ENCODE data around the gene GMDS. TPM values are rescaled to one million over a fixed set of nuclear protein-coding genes. Genes with fewer than 3 reads are reported as not detected.
A peak's percentile ranks its signal among the peaks of the same experiment; 100 is the strongest.

Gene GMDS
- total RNA-seq, 2 experiments from 2014 or later = 13.9 to 16.4 TPM

GRCh38 chr6:2111162-2111677 is 134.2 kb downstream of the GMDS start:
- H3K27me3 Mint-ChIP-seq = no peaks in the 10 kb centered on the region
- Histone ChIP-seq H3K4me3 (ENCODE audit: low read length) (no peak overlapping the region), H3K27ac (ENCODE audit: low read depth in 1 of 2, low read length in 2 of 2) (no peak overlapping the region), H3K4me1 (ENCODE audit: insufficient read depth, low read length) (no peaks in the 10 kb centered on the region), H3K27me3 (ENCODE audit: control insufficient read depth in 1 of 2, insufficient read depth in 2 of 2, low read length in 2 of 2) (no peaks in the 10 kb centered on the region), H3K9me3 (ENCODE audit: control insufficient read depth in 1 of 2, insufficient read depth in 1 of 2, low read length in 2 of 2) (no peaks in the 10 kb centered on the region), H3K36me3 (ENCODE audit: insufficient read depth, low read length) (no peaks in the 10 kb centered on the region)
- peak in 1 of 14 experiments; percentile 18 for DNase-seq
- intact Hi-C loops (cut with DNase I, micrococcal nuclease) = no loop called here
- ChIA-PET CTCF (no interaction called here), POLR2A (no interaction called here)
- no peaks in the 10 kb centered on the region for H3K9me3 Mint-ChIP-seq
- H3K27ac Mint-ChIP-seq = no peak overlapping the region
- no peak for ATAC-seq (ENCODE audit: poor library complexity)
- no peak for TF ChIP-seq CTCF (IDR thresholded peaks at IDR 0.05)
- H3K4me1 Mint-ChIP-seq (ENCODE audit: low read depth) = peaks cover 14% of the 10 kb centered on the region
- no peak overlapping the region for H3K4me3 Mint-ChIP-seq
- H3K36me3 Mint-ChIP-seq (ENCODE audit: low read depth) = no peaks in the 10 kb centered on the region

DNA sequence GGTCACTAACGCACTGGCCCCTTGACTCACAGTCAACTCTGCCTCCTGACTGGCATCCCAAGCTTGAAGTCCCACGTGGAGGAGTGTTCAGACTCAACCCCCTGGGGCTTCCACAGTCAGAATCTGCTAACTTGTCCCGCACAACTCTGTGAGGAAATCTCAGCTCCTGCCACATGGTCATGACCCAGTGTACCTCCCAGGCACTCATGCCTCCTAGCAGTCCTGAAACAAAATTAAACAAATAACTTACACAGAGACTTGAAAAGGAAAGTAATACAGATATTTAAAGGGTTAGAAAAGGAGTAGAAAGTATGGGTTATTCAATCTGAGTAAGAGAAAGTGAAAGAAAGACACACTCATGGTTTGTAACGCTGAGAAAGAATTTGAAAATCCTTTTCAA is 134.9 kb downstream of the GMDS start:
- Mint-ChIP-seq H3K4me3 (no peak overlapping the region), H3K27me3 (no peaks in the 10 kb centered on the region), H3K36me3 (ENCODE audit: low read depth) (no peaks in the 10 kb centered on the region), H3K27ac (no peak overlapping the region), H3K4me1 (ENCODE audit: low read depth) (peaks cover 14% of the 10 kb centered on the region), H3K9me3 (no peaks in the 10 kb centered on the region)
- Histone ChIP-seq H3K27ac (ENCODE audit: low read depth in 1 of 2, low read length in 2 of 2) (no peak overlapping the region), H3K27me3 (ENCODE audit: control insufficient read depth in 1 of 2, insufficient read depth in 2 of 2, low read length in 2 of 2) (no peaks in the 10 kb centered on the region), H3K4me3 (ENCODE audit: low read length) (no peak overlapping the region), H3K4me1 (ENCODE audit: insufficient read depth, low read length) (no peaks in the 10 kb centered on the region), H3K9me3 (ENCODE audit: control insufficient read depth in 1 of 2, insufficient read depth in 1 of 2, low read length in 2 of 2) (no peaks in the 10 kb centered on the region), H3K36me3 (ENCODE audit: insufficient read depth, low read length) (no peaks in the 10 kb centered on the region)
- ATAC-seq (ENCODE audit: poor library complexity) = no peak
- DNase-seq = no peak
- no peak for TF ChIP-seq CTCF (IDR thresholded peaks at IDR 0.05)
- intact Hi-C loops (cut with DNase I, micrococcal nuclease) = no loop called here
- ChIA-PET CTCF (interaction anchor here (0.6 kb wide), 1 partner anchor 40 kb away, joined by 3 read pairs; no protein-coding TSS in a partner anchor), POLR2A (no interaction called here)

DNA sequence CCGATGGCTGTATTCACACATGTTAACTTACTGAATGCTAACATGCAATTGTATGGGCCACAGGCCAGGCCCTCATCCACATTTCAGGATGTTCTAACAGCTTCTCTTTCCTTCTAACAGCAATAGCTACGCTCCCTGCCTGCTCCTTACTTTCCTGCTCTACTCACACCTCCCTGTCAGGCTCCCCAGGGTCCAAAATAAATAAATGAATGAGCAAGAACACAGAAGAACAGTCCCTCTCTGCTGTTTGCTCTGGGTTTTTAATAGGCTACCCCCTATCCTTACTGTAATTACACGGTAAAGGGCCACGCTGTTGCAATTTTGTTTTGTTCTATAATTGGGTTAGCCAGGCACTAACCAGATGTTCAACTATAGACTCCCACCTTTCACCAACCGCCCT is 135.6 kb downstream of the GMDS start:
- H3K4me1 Mint-ChIP-seq (ENCODE audit: low read depth) = peaks cover 14% of the 10 kb centered on the region
- H3K4me3 Mint-ChIP-seq = no peak overlapping the region
- CTCF ChIA-PET = interaction anchor here (0.6 kb wide), 1 partner anchor 41 kb away, joined by 3 read pairs; no protein-coding TSS in a partner anchor
- no peak overlapping the region for H3K27ac Mint-ChIP-seq
- no peaks in the 10 kb centered on the region for H3K27me3 Mint-ChIP-seq
- Histone ChIP-seq H3K4me1 (ENCODE audit: insufficient read depth, low read length) (no peaks in the 10 kb centered on the region), H3K4me3 (ENCODE audit: low read length) (no peak overlapping the region), H3K27me3 (ENCODE audit: control insufficient read depth in 1 of 2, insufficient read depth in 2 of 2, low read length in 2 of 2) (no peaks in the 10 kb centered on the region), H3K9me3 (ENCODE audit: control insufficient read depth in 1 of 2, insufficient read depth in 1 of 2, low read length in 2 of 2) (no peaks in the 10 kb centered on the region), H3K36me3 (ENCODE audit: insufficient read depth, low read length) (no peaks in the 10 kb centered on the region), H3K27ac (ENCODE audit: low read depth in 1 of 2, low read length in 2 of 2) (no peak overlapping the region)
- no peak for DNase-seq
- POLR2A ChIA-PET = no interaction called here
- no peaks in the 10 kb centered on the region for H3K9me3 Mint-ChIP-seq
- no peak for TF ChIP-seq CTCF (IDR thresholded peaks at IDR 0.05)
- intact Hi-C loops (cut with DNase I, micrococcal nuclease) = loop anchor here in 1 of 2 experiments (5.0 kb wide), 1 partner anchor 523 kb away; no protein-coding TSS in a partner anchor
- H3K36me3 Mint-ChIP-seq (ENCODE audit: low read depth) = no peaks in the 10 kb centered on the region
- ATAC-seq (ENCODE audit: poor library complexity) = no peak

Data from CD4-positive, alpha-beta T cell (primary cell).